GM21367 (cell line): ENCODE measurements around the gene KRTAP10-8.
"Not testable (repeated sequence)": the region's sequence is repeated elsewhere in the genome, so short reads cannot be mapped to it uniquely, and the experiment has no call there.

Experiments
- ATAC-seq: cut with Tn5 transposase; IDR thresholded peaks from one replicate; pipeline ENCODE4 v1.9.1; 2021; ENCODE audit not compliant: unreplicated experiment

KRTAP10-8 gene

GRCh38 chr21:44612029-44612486 lies at the start of gene KRTAP10-8:
KRTAP10-8 (plus strand) TSS chr21:44612079; CDS start chr21:44612101, 22 bp downstream.
- no peak for ATAC-seq

- ATAC-seq: no peak
Measured at GRCh38 chr21:44564099-44564498, 47.8 kb upstream of the KRTAP10-8 start.

- no peak for ATAC-seq
Measured at GRCh38 chr21:44564886-44565598, 46.8 kb upstream of the KRTAP10-8 start.

- ATAC-seq: no peak
Measured at GRCh38 chr21:44566403-44566802, 45.5 kb upstream of the KRTAP10-8 start.

GRCh38 chr21:44567481-44568171 lies 44.3 kb upstream of the KRTAP10-8 start:
- no peak for ATAC-seq

GRCh38 chr21:44568261-44568660 lies 43.6 kb upstream of the KRTAP10-8 start:
- ATAC-seq: no peak

- no peak for ATAC-seq
Measured at GRCh38 chr21:44568667-44569556, 43.0 kb upstream of the KRTAP10-8 start.

- ATAC-seq: no peak
Measured at GRCh38 chr21:44569861-44570517, 41.9 kb upstream of the KRTAP10-8 start.

GRCh38 chr21:44571296-44571695 lies 40.6 kb upstream of the KRTAP10-8 start:
- ATAC-seq: no peak

GRCh38 chr21:44571844-44572782 lies 39.8 kb upstream of the KRTAP10-8 start:
- no peak for ATAC-seq

- ATAC-seq: no peak
Measured at GRCh38 chr21:44572959-44573583, 38.8 kb upstream of the KRTAP10-8 start.

- not testable (repeated sequence) for ATAC-seq
Measured at GRCh38 chr21:44573630-44574456, 38.0 kb upstream of the KRTAP10-8 start, which contains the start of gene KRTAP10-4. KRTAP10-4 (plus strand) TSS chr21:44573729; CDS start chr21:44573759, 30 bp downstream.

- no peak for ATAC-seq
Measured at GRCh38 chr21:44574457-44575306, 37.2 kb upstream of the KRTAP10-8 start.

- no peak for ATAC-seq
Measured at GRCh38 chr21:44575307-44576024, 36.4 kb upstream of the KRTAP10-8 start.

- no peak for ATAC-seq
Measured at GRCh38 chr21:44576025-44576420, 35.9 kb upstream of the KRTAP10-8 start.

GRCh38 chr21:44578371-44579055 lies 33.4 kb upstream of the KRTAP10-8 start:
- no peak for ATAC-seq
